HepG2 (cell line): ENCODE data around the gene RIC3. TPM values are rescaled to one million over a fixed set of nuclear protein-coding genes. Genes with fewer than 3 reads are reported as not detected.

ENCODE experiments used
- ATAC-seq: fragments of 200-7000 bp; cut with Tn5 transposase; 3 replicates; pipeline ENCODE4 v1.9.1; 2020; ENCODE audit warnings: mild to moderate bottlenecking, moderate library complexity
- BruUV-seq: library from RNA; stranded (reverse); fragments of 400-500 nt; replicated peaks from 2 replicates; lab custom pipeline; 2021; lab: Mats Ljungman, UMichigan
- CTCF ChIA-PET: fragments of 300-600 bp; formaldehyde crosslinking; extraction: SDS; loops from one replicate; lab custom pipeline; 2021; ENCODE audit warnings: low total read pairs, inconsistent platforms, low intra/inter-chr PET ratio; lab: Yijun Ruan, JAX
- POLR2A ChIA-PET: fragments of 350-600 bp; sonication (Branson Sonifier 250); formaldehyde crosslinking; loops from one replicate; lab custom pipeline; 2020; ENCODE audit warnings: antibody characterized with exemption, inconsistent platforms; lab: Yijun Ruan, JAX
- DNase-seq: peaks from one replicate; pipeline ENCODE4 v3.0.0-alpha.2; 2015; ENCODE audit warnings: low spot score
- FAIRE-seq: peaks from 3 replicates; lab custom pipeline; 2011; peaks lifted over from hg19 to GRCh38; lab: Jason Lieb, UNC
- H2AFZ ChIP-seq: one replicate; pipeline ENCODE4 v1.6.1; 2011; ENCODE audit warnings: low read length, inconsistent platforms
- H3K27ac ChIP-seq: fragments of 300-600 bp; 3 replicates; pipeline ENCODE4 v1.8.0; 2011; ENCODE audit warnings: mixed run types, mild to moderate bottlenecking, mixed read lengths, low read length, inconsistent platforms; ENCODE audit not compliant: insufficient read depth; ENCODE audit errors: extremely low read length
- H3K27me3 ChIP-seq, 2 experiments: fragments of 200-600 bp in 1 of 2; 2 replicates in 1 of 2; 3 replicates in 1 of 2; pipeline versions ENCODE4 v1.6.0 to v1.8.0; 2011; ENCODE audit warnings: low read length in 2 of 2, mild to moderate bottlenecking in 2 of 2, moderate library complexity in 2 of 2, inconsistent platforms in 1 of 2; ENCODE audit not compliant: insufficient read depth in 2 of 2, control insufficient read depth in 1 of 2
- H3K36me3 ChIP-seq, 2 experiments: fragments of 200-600 bp in 1 of 2; replicated peaks in 1 of 2; 2 replicates in 1 of 2; 3 replicates in 1 of 2; pipeline versions ENCODE4 v1.5.1 to v1.8.0; 2011; ENCODE audit warnings: low read length in 2 of 2, inconsistent platforms in 1 of 2; ENCODE audit not compliant: insufficient read depth in 2 of 2, control insufficient read depth in 1 of 2
- H3K4me1 ChIP-seq: 2 replicates; pipeline ENCODE4 v1.5.1; 2012; ENCODE audit warnings: low read length, inconsistent platforms; ENCODE audit not compliant: insufficient read depth
- H3K4me2 ChIP-seq: 2 replicates; pipeline ENCODE4 v1.6.0; 2011; ENCODE audit warnings: low read depth, low read length, inconsistent platforms
- H3K4me3 ChIP-seq, 3 experiments: fragments of 200-600 bp in 1 of 3; sonication (generic), shearing (Covaris generic) in 1 of 3; replicated peaks in 1 of 3; 2 replicates each; pipeline ENCODE4 v1.5.1; 2011 to 2016; ENCODE audit warnings: low read length in 3 of 3, inconsistent platforms in 2 of 3, low read depth in 2 of 3, mild to moderate bottlenecking in 2 of 3, control low read depth in 1 of 3, mixed read lengths in 1 of 3; ENCODE audit not compliant: insufficient read depth in 1 of 3
- H3K79me2 ChIP-seq: one replicate; pipeline ENCODE4 v1.6.1; 2011; ENCODE audit warnings: low read length, inconsistent platforms; ENCODE audit not compliant: insufficient read depth
- H3K9ac ChIP-seq: 2 replicates; pipeline ENCODE4 v1.6.0; 2011; ENCODE audit warnings: mild to moderate bottlenecking, low read depth, low read length, inconsistent platforms; ENCODE audit not compliant: insufficient read depth
- H3K9me3 ChIP-seq: 2 replicates; pipeline ENCODE4 v1.5.1; 2012; ENCODE audit warnings: mild to moderate bottlenecking, low read length
- H4K20me1 ChIP-seq: 2 replicates; pipeline ENCODE4 v1.6.0; 2011; ENCODE audit warnings: inconsistent platforms, mild to moderate bottlenecking, low read length, moderate library complexity; ENCODE audit not compliant: insufficient read depth
- CERS6 ChIP-seq: sonication (generic); formaldehyde crosslinking; IDR thresholded peaks from 2 replicates; pipeline ENCODE4 v1.5.0; 2020; ENCODE audit warnings: missing genetic modification reagents
- CHCHD3 ChIP-seq: sonication (generic); formaldehyde crosslinking; IDR thresholded peaks from 2 replicates; pipeline ENCODE4 v1.8.0; 2022; ENCODE audit warnings: mild to moderate bottlenecking, missing genetic modification reagents, moderate library complexity
- DNMT3B ChIP-seq: conservative IDR thresholded peaks from 2 replicates; pipeline ENCODE4 v1.6.1; 2016; ENCODE audit warnings: missing biosample characterization, control low read depth
- HIC2 ChIP-seq: sonication (generic); formaldehyde crosslinking; IDR thresholded peaks from 2 replicates; pipeline ENCODE4 v1.9.0; 2022; ENCODE audit warnings: low read depth, missing genetic modification reagents
- HOXA5 ChIP-seq: sonication (generic); formaldehyde crosslinking; IDR thresholded peaks from 2 replicates; pipeline ENCODE4 v1.4.0; 2020; ENCODE audit warnings: missing genetic modification reagents
- NR2F1 ChIP-seq, 2 experiments: fragments of 450-650 bp in 1 of 2; formaldehyde crosslinking in 1 of 2; IDR thresholded peaks; 2 replicates each; pipeline versions ENCODE4 v1.5.0 to v1.6.1; 2016 to 2020; ENCODE audit warnings: mild to moderate bottlenecking in 1 of 2, missing compliant biosample characterization in 1 of 2, missing genetic modification reagents in 1 of 2, moderate library complexity in 1 of 2
- PRMT3 ChIP-seq: sonication (generic); formaldehyde crosslinking; IDR thresholded peaks from 2 replicates; pipeline ENCODE4 v1.8.1; 2022; ENCODE audit warnings: low read depth, mild to moderate bottlenecking, moderate library complexity, missing genetic modification reagents, borderline replicate concordance
- RFX1 ChIP-seq: fragments of 450-650 bp; IDR thresholded peaks from 2 replicates; pipeline ENCODE4 v1.6.1; 2017
- TFAP4 ChIP-seq: sonication (generic); IDR thresholded peaks from 2 replicates; pipeline ENCODE4 v1.6.1; 2016; ENCODE audit warnings: low read depth, borderline replicate concordance
- TP53 ChIP-seq: sonication (generic); formaldehyde crosslinking; conservative IDR thresholded peaks from 2 replicates; pipeline ENCODE4 v1.4.0; 2020; ENCODE audit warnings: missing genetic modification reagents
- ZBTB39 ChIP-seq: sonication (generic); formaldehyde crosslinking; IDR thresholded peaks from 2 replicates; pipeline ENCODE4 v1.5.0; 2020; ENCODE audit warnings: missing genetic modification reagents
- ZFP1 ChIP-seq: IDR thresholded peaks from 2 replicates; pipeline ENCODE4 v1.6.1; 2016
- ZNF737 ChIP-seq: sonication (generic); formaldehyde crosslinking; IDR thresholded peaks from 2 replicates; pipeline ENCODE4 v1.5.0; 2020; ENCODE audit warnings: missing genetic modification reagents, mild to moderate bottlenecking, borderline replicate concordance
- ZNF839 ChIP-seq: sonication (generic); formaldehyde crosslinking; IDR thresholded peaks from 2 replicates; pipeline ENCODE4 v1.4.0; 2020; ENCODE audit warnings: missing genetic modification reagents, mild to moderate bottlenecking, borderline replicate concordance
- WGBS: methylation state at CpG from one replicate; pipeline ENCODE4 v1.1.6; 2017; ENCODE audit warnings: low lambda C conversion rate; 5-methylcytosine and 5-hydroxymethylcytosine counted together
- in situ Hi-C: cut with HindIII; loops from 2 replicates; pipeline ENCODE4 v1.10.0; 2017; ENCODE audit warnings: low pct_unique_long_range_greater_than_20kb; ENCODE audit not compliant: extremely low pct_ligation_motif_present
- intact Hi-C: fragments of 100-400 bp; cut with micrococcal nuclease; formaldehyde crosslinking; loops from one replicate; pipeline ENCODE4 v1.10.0; 2022; ENCODE audit not compliant: unreplicated experiment
- polyA plus RNA-seq, 8 experiments: library from polyadenylated mRNA; depleted of rRNA in 3 of 8; stranded (reverse) in 7 of 8; unstranded in 1 of 8; fragments of >200 nt; fragmentation: Illumina TruSeq in 4 of 8; extraction: Trizol in 4 of 8; gene quantifications; 2 replicates each; pipeline versions ENCODE4 v1.2.1 to v1.2.3, GENCODE V29; 2011 to 2016; ENCODE audit warnings: low read depth in 4 of 8, missing spikeins in 1 of 8, mixed read lengths in 1 of 8; ENCODE audit not compliant: insufficient read depth in 1 of 8
- total RNA-seq, 5 experiments: library from RNA; depleted of rRNA; stranded (reverse); fragments of >200 nt; fragmentation: Illumina TruSeq; extraction: Trizol; gene quantifications; 2 replicates each; pipeline ENCODE4 v1.2.3, GENCODE V29; 2016; ENCODE audit warnings: low read depth in 1 of 5

RIC3 gene
- total and polyA plus RNA-seq, 2 of the 13 experiments (the other 11 are each of a cell fraction or from before 2014, with no cell fraction given) = not detected

GRCh38 chr11:8204025-8204424, 35.2 kb upstream of the RIC3 start:
- POLR2A ChIA-PET = no interaction called here
- H3K4me1 ChIP-seq = no peaks in the 10 kb centered on the region
- H3K4me3 ChIP-seq = no peak overlapping the region
- H3K9me3 ChIP-seq = no peaks in the 10 kb centered on the region
- H3K9ac ChIP-seq = no peak overlapping the region
- in situ Hi-C loops (no loop called here), intact Hi-C loops (no loop called here)
- DNase-seq (no peak), FAIRE-seq (no peak), ATAC-seq (no peak)
- peaks cover 3 to 41% of the 10 kb centered on the region in 2 experiments; a peak in 3 of 5 replicates for H3K27me3 ChIP-seq
- H3K36me3 ChIP-seq = no peaks in the 10 kb centered on the region
- H4K20me1 ChIP-seq = no peaks in the 10 kb centered on the region
- no peak overlapping the region for H3K4me2 ChIP-seq
- no TSS peak for BruUV-seq
- no peaks in the 10 kb centered on the region for H3K79me2 ChIP-seq
- H3K27ac ChIP-seq = no peak overlapping the region
- 18% methylated on average over 4 of the region's 5 CpGs for WGBS
- CTCF ChIA-PET = no interaction called here
- no peak for TF ChIP-seq DNMT3B (CRISPR knock-in tag)
- TF ChIP-seq ZBTB39 (CRISPR knock-in tag) = no peak
- no peak for TF ChIP-seq TFAP4
- no peak for TF ChIP-seq RFX1
- no peak for TF ChIP-seq HOXA5
- no peak for TF ChIP-seq CHCHD3 (CRISPR knock-in tag)
- no peak overlapping the region for H2AFZ ChIP-seq

GRCh38 chr11:8203414-8203715, 34.5 kb upstream of the RIC3 start:
- 0% methylated on average over 1 of the region's 2 CpGs for WGBS
- DNase-seq = no peak
- Histone ChIP-seq H3K9me3 (no peaks in the 10 kb centered on the region), H3K27ac (no peak overlapping the region), H3K79me2 (no peaks in the 10 kb centered on the region), H3K4me3 (no peak overlapping the region), H2AFZ (no peak overlapping the region), H3K4me1 (no peaks in the 10 kb centered on the region), H3K9ac (no peak overlapping the region), H4K20me1 (no peaks in the 10 kb centered on the region), H3K36me3 (no peaks in the 10 kb centered on the region), H3K27me3 (peaks cover 3 to 38% of the 10 kb centered on the region in 2 experiments; a peak in 3 of 5 replicates), H3K4me2 (no peak overlapping the region)
- ChIA-PET CTCF (no interaction called here), POLR2A (no interaction called here)
- no TSS peak for BruUV-seq
- intact Hi-C loops (no loop called here), in situ Hi-C loops (no loop called here)
- no peak for FAIRE-seq
- ATAC-seq = no peak
- TF ChIP-seq CERS6 (CRISPR knock-in tag) (no peak), ZNF737 (CRISPR knock-in tag) (no peak), HIC2 (CRISPR knock-in tag) (no peak), ZFP1 (CRISPR knock-in tag) (no peak), ZNF839 (CRISPR knock-in tag) (no peak), NR2F1 (CRISPR knock-in tag; IDR thresholded peaks at IDR 0.05) (no peak), TP53 (CRISPR knock-in tag) (no peak), PRMT3 (no peak)
